Activated naive CD8-positive, alpha-beta T cell treated with anti-CD3 and anti-CD28 coated beads, Interleukin-2, amount 10 ng/mL, durations not matched to agents 7 days and 5 days (primary cell): ENCODE data around the gene PCSK7. TPM values are rescaled to one million over a fixed set of nuclear protein-coding genes. Genes with fewer than 3 reads are reported as not detected.
"Not testable (repeated sequence)": the region's sequence is repeated elsewhere in the genome, so short reads cannot be mapped to it uniquely, and the experiment has no call there.

Experiments used
- ATAC-seq: fragments of 150-1000 bp; cut with Tn5 transposase; one replicate; pipeline ENCODE4 v1.10.0; 2021; ENCODE audit warnings: low read depth, moderate library complexity
- POLR2A ChIA-PET: fragments of 350-600 bp; sonication (Branson Sonifier 250); formaldehyde crosslinking; loops from one replicate; lab custom pipeline; 2021; ENCODE audit warnings: antibody characterized with exemption; lab: Charles Lee
- DNase-seq: peaks from one replicate; pipeline ENCODE4 v3.0.0; 2021
- H3K27ac Mint-ChIP-seq: one replicate; pipeline ENCODE4 v1.8.0; 2022; ENCODE audit warnings: mild to moderate bottlenecking, mixed read lengths
- H3K27me3 Mint-ChIP-seq: one replicate; pipeline ENCODE4 v1.8.0; 2022; ENCODE audit warnings: mild to moderate bottlenecking, moderate library complexity, mixed read lengths
- H3K36me3 Mint-ChIP-seq: one replicate; pipeline ENCODE4 v1.8.0; 2021; ENCODE audit warnings: mild to moderate bottlenecking, mixed read lengths
- H3K4me1 Mint-ChIP-seq: one replicate; pipeline ENCODE4 v1.8.0; 2021; ENCODE audit warnings: mixed read lengths
- H3K4me3 Mint-ChIP-seq: one replicate; pipeline ENCODE4 v1.8.0; 2022; ENCODE audit warnings: mild to moderate bottlenecking, moderate library complexity, mixed read lengths
- H3K9me3 Mint-ChIP-seq: one replicate; pipeline ENCODE4 v1.8.0; 2021; ENCODE audit warnings: mixed read lengths
- total RNA-seq, 2 experiments: library from RNA; stranded (reverse); gene quantifications; one replicate each; pipeline ENCODE4 v1.2.3, GENCODE V29; 2021

Gene PCSK7
- total RNA-seq, 2 experiments from 2014 or later, result 191 to 195 TPM

DNA sequence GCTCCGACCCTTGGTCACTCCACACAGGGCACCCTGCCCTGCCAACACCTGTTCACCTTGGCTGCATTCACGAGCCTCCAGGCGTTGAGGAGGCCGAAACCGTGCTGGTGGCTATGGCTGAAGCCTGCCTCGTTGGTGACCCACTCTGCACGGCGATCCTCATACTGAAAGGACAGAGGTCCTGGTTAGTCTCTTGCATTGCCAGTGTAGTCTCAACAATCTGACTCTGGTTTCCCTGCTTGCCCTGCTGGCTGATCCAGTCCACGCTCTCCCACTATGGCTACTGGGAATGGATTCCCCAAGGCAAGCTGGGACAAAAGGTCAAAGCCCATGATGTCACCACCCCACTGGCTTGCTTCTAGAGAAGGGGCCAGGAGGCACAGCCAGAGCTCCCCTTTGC is 12.9 kb downstream of the PCSK7 start:
- DNase-seq, result no peak

DNA sequence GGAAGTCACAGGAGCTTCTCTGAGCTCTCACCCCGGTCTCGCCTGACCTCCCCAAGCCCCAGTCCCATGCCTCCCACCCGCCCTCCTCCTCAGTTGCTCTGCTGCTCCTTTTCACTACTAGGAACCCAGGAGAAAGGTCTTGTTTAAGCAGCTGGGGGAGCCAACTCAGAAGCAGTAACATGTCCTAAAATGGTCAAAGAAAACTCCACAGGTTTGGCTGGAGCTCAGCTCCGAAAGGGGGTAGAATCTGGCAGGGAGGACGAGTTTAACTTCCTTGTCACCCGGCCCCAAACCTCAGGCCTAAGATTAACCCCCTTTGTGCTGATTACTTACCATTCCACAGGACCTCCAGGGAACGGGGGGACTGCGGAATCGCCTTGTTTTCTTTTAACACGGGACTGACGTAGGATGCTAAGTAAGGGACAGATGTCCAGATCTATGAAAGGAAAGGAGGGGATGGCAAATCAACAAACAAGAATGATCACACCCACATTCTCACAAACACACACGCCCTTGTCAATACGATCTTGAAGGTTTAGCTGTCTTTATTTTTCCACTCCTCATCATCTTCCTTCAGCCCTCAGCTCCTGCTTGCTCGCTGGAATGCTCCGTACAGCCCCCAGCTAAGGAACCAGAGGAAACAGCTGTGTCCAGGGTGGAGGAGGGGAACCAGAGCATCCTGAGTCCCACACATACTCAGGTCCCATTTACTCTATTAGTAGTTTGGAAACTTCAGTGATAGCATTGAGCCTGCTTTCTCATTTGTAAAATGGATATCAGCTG is 13.5 kb downstream of the PCSK7 start:
- ATAC-seq, result no peak
- no peak for DNase-seq
- H3K4me3 Mint-ChIP-seq, result no peak overlapping the region
- H3K27me3 Mint-ChIP-seq, result no peaks in the 10 kb centered on the region
- H3K9me3 Mint-ChIP-seq, result no peaks in the 10 kb centered on the region
- H3K27ac Mint-ChIP-seq, result no peak overlapping the region
- POLR2A ChIA-PET, result no interaction called here
- peaks cover 3% of the 10 kb centered on the region for H3K4me1 Mint-ChIP-seq
- H3K36me3 Mint-ChIP-seq, result peaks cover 25% of the 10 kb centered on the region

More for the DNA sequence above, 12.9 kb downstream of the PCSK7 start:
- ATAC-seq, result no peak
- no peaks in the 10 kb centered on the region for H3K9me3 Mint-ChIP-seq
- POLR2A ChIA-PET, result no interaction called here
- peaks cover 3% of the 10 kb centered on the region for H3K4me1 Mint-ChIP-seq
- peaks cover 24% of the 10 kb centered on the region for H3K36me3 Mint-ChIP-seq
- no peak overlapping the region for H3K4me3 Mint-ChIP-seq
- no peaks in the 10 kb centered on the region for H3K27me3 Mint-ChIP-seq
- no peak overlapping the region for H3K27ac Mint-ChIP-seq

DNA sequence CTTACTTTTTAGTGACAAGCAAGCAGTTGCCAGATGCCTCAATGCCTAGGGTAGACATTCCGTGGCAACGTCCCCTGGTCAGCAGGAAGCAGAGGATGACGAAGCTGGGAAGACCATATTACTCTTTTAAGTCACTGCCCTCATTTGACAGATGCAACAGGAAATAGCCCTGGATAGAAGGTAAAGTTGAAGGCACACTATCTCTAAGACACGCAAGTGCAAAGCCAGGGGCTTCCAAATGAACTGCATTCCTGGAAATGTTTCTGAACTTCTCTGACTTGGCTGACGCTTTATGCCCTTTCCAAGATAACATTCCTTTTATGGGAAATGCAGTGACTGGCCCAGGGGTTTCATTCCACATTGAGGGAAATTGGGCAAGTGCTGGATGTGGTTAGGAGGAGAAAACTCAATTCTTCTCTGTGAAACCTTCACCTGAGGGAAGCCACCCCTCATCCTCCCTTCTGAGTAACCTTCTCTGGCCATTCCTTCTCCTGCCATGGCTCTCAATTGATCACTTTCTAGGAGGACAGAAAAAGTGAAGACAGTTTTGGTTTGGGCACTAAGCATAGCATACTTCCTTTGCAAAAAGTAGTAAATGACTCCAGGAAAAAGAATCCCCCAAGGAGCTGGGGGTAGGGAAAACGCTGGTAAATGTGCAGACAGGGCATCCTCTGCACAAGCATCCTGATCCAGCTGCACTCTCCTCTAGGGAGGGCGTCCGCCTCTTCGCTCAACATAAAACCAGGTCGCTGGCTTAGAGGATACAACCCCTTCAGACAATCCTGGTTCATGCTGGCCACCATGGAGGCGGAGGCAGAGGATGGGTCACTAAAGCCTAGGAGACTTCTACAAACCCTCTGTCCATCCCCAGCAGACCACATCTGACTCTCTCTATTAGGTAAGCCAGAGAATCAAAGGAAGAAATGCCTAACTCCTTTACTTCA is 14.5 kb downstream of the PCSK7 start:
- DNase-seq (no peak), ATAC-seq (no peak)
- H3K9me3 Mint-ChIP-seq, result no peaks in the 10 kb centered on the region
- no peaks in the 10 kb centered on the region for H3K27me3 Mint-ChIP-seq
- no peak overlapping the region for H3K27ac Mint-ChIP-seq
- H3K36me3 Mint-ChIP-seq, result peaks cover 30% of the 10 kb centered on the region
- peaks cover 3% of the 10 kb centered on the region for H3K4me1 Mint-ChIP-seq
- POLR2A ChIA-PET, result no interaction called here
- no peak overlapping the region for H3K4me3 Mint-ChIP-seq

DNA sequence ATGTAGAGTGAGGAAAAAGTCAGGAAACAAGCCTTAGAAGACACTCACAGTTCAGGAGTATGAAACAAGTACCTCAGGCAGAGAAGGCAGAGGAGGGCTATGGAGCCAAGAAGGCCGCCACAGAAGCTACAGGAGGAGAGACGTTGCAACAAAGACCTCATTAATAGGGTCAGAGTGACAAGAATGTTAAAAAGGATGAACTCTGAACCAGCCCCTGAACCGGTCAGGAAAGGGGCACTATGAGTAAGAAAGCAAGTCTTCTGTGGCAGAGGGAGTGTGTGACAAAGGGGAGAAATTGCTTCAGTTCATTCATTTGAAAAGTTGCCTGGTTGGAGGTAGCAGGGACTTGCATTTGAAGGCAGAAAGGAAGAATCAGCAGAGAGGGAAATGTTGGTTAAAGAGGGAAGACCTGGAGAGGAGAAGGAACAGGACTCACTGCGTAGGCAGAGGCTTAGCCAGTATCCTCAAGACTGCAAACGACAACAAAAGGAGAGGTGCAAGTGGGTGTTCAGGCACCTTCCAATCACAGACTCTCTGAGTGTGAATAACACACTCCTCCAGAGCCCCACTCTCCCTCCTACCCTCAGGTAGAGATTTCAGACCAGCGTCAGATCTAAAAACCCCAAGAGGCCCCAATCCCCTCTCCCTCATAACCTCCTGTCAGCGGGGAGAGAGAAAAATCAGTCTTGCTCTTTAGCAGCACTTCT is 17.3 kb downstream of the PCSK7 start:
- no peak overlapping the region for H3K27ac Mint-ChIP-seq
- no peaks in the 10 kb centered on the region for H3K27me3 Mint-ChIP-seq
- no peak for ATAC-seq
- POLR2A ChIA-PET, result no interaction called here
- H3K9me3 Mint-ChIP-seq, result no peaks in the 10 kb centered on the region
- no peak for DNase-seq
- peaks cover 29% of the 10 kb centered on the region for H3K36me3 Mint-ChIP-seq
- H3K4me1 Mint-ChIP-seq, result peaks cover 3% of the 10 kb centered on the region
- H3K4me3 Mint-ChIP-seq, result no peak overlapping the region

DNA sequence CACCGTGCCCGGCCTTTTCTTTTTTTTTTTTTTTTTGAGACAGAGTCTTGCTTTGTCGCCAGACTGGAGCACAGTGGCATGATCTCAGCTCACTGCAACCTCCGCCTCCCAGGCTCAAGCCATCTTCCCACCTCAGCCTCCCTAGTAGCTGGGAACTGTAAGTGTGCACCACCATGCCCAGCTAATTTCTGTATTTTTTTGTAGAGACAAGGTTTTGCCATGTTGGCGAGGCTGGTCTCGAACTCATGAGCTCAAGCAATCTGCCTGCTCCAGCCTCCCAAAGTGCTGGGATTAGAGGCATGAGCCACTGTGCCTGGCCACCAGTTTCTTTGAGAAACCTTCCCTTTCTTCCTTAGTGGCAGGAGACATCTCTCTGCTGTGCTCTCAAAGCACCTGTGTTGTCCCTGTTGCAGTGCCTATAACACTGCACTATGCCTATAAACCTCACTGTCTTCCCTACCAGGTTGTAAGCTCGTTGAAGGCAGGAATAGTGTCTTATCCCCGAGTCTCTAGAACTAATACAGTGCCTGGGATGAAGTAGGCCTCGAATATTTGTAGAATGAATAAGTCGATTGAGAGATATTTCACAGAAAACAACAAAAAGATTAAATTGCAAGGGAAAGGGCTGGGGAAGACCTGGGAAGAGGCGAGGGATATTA is 19.0 kb downstream of the PCSK7 start:
- H3K36me3 Mint-ChIP-seq, result peaks cover 24% of the 10 kb centered on the region
- H3K27me3 Mint-ChIP-seq, result no peaks in the 10 kb centered on the region
- H3K4me3 Mint-ChIP-seq, result no peak overlapping the region
- H3K9me3 Mint-ChIP-seq, result no peaks in the 10 kb centered on the region
- H3K27ac Mint-ChIP-seq, result no peak overlapping the region
- peaks cover 4% of the 10 kb centered on the region for H3K4me1 Mint-ChIP-seq
- POLR2A ChIA-PET, result no interaction called here
- ATAC-seq, result no peak
- DNase-seq, result no peak

DNA sequence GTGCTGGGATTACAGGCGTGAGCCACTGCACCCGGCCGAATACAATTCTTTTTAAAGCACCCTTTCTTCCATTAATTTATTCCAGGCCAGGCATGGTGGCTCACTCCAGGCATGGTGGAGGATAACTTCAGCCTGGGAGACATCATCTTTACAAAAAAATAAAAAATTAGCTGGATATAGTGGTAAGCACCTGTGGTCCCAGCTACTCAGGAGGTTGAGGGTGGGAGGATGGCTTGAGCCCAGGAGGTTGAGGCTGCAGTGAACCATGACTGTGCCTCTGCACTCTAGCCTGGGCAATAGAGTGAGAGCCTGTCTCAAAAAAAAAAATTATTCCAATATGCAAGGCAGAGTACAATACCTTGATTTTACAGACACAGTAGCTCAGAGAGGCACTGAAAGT is 21.3 kb downstream of the PCSK7 start:
- H3K27me3 Mint-ChIP-seq, result no peaks in the 10 kb centered on the region
- H3K9me3 Mint-ChIP-seq, result no peaks in the 10 kb centered on the region
- no peak overlapping the region for H3K27ac Mint-ChIP-seq
- H3K36me3 Mint-ChIP-seq, result peaks cover 18% of the 10 kb centered on the region
- no peak overlapping the region for H3K4me3 Mint-ChIP-seq
- POLR2A ChIA-PET, result interaction anchor here (0.6 to 1.5 kb wide), 2 partner anchors 8 to 466 kb away, joined by 3 to 5 read pairs; no protein-coding TSS in a partner anchor
- peaks cover 4% of the 10 kb centered on the region for H3K4me1 Mint-ChIP-seq
- DNase-seq, result no peak
- ATAC-seq, result no peak

DNA sequence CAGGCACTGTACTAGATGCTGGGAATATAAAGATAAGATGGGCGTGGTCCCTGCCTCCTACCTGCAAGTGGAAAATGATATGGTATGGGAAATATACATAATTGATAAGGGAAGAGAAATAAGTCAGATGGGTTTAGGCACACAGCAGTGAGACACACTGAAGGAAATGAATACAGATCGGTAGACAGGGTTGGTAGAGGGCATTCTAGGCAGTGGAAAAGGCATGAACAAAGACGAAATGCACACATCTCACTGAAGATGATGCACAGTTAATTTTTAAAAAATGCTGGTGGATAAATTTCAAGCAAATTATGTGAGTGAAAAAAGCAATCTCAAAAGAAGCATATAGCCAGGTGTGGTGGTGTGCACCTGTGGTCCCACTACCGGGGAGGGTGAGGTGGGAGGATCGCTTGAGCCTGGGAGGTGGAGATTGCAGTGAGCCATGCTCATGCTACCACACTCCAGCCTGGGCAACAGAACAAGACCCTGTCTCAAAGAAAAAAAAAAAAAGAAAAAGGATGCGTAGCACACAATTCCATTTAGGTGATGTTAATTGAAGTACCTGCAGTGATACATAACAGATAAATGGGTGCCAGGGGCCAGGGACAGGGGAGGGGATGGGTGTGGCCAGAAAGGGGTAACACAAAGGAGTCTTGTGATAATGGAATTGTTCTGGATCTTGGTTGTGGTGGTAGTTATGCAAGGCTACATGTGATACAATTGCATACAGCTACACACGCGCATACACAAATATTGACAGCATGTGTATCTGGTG is 22.3 kb downstream of the PCSK7 start:
- H3K4me3 Mint-ChIP-seq, ATAC-seq, H3K4me1 Mint-ChIP-seq, H3K27ac Mint-ChIP-seq, DNase-seq, H3K27me3 Mint-ChIP-seq, H3K9me3 Mint-ChIP-seq: not testable (repeated sequence)
- POLR2A ChIA-PET, result interaction anchor here (0.8 kb wide), 1 partner anchor 75 kb away, joined by 4 read pairs; no protein-coding TSS in a partner anchor
- H3K36me3 Mint-ChIP-seq, result peaks cover 22% of the 10 kb centered on the region

DNA sequence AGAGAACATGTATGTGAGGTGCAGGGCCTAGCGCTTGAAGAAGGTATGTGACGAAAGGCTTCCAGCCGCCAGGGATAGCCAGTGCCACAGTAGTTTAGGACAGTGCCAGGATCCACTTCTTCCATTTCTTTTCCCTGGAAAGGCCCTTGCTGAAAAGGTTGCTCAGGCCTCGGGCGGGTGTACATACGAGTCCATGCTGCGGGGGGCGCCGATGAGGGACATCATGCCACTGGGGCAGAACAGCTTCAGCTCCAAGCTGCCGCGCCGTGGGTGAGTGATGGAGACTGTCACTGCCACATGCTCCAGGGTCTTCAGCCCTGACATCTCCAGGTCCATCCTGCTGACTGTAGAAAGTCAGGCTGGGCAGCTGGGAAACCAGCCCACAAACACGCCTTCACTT is 23.2 kb downstream of the PCSK7 start:
- H3K27ac Mint-ChIP-seq, H3K27me3 Mint-ChIP-seq, H3K4me1 Mint-ChIP-seq, H3K4me3 Mint-ChIP-seq, ATAC-seq, DNase-seq, POLR2A ChIA-PET, H3K9me3 Mint-ChIP-seq: not testable (repeated sequence)
- H3K36me3 Mint-ChIP-seq, result peaks cover 18% of the 10 kb centered on the region

DNA sequence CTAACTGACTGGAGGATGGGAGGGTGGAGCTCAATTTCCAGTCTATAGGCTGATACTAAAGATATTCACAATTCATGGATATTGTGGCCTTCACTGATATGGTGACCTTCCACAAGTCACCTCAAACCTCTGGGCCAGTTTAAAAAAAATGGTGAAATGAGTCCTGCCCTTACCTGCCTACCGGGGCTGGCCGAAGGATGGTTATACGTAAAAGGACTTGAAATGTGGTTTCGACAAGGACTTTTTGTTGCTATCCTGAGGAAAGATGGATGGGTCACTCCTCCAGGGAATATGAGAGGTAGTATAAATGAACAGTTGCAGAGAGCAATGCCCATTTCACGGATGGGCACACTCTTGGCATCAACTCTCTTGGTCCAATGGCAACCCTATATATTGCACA is 24.4 kb downstream of the PCSK7 start:
- H3K9me3 Mint-ChIP-seq, DNase-seq, H3K27me3 Mint-ChIP-seq, H3K4me3 Mint-ChIP-seq, H3K4me1 Mint-ChIP-seq, ATAC-seq, H3K27ac Mint-ChIP-seq, POLR2A ChIA-PET: not testable (repeated sequence)
- peaks cover 15% of the 10 kb centered on the region for H3K36me3 Mint-ChIP-seq

DNA sequence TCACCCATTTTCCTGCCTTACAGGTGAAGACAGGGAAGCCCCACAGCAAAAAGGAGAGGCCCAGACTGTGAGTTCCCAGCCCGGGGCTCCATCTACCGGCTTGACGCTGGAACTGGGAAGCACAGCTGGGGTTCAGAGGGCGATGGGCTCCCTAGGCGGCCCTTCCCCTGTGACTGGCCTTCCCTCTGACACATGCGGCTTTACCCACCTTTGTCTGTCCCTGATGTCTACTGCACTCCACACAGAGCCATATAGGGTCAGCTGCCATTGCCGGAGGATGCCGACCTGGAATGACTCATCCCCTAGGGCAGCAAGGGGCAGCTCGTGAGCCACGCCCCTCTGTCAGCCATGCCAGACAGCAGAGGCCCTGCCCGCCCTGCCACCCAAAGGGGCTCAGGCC is 25.0 kb downstream of the PCSK7 start:
- H3K4me1 Mint-ChIP-seq, DNase-seq, ATAC-seq, H3K27ac Mint-ChIP-seq, POLR2A ChIA-PET, H3K27me3 Mint-ChIP-seq, H3K4me3 Mint-ChIP-seq, H3K9me3 Mint-ChIP-seq: not testable (repeated sequence)
- peaks cover 15% of the 10 kb centered on the region for H3K36me3 Mint-ChIP-seq

DNA sequence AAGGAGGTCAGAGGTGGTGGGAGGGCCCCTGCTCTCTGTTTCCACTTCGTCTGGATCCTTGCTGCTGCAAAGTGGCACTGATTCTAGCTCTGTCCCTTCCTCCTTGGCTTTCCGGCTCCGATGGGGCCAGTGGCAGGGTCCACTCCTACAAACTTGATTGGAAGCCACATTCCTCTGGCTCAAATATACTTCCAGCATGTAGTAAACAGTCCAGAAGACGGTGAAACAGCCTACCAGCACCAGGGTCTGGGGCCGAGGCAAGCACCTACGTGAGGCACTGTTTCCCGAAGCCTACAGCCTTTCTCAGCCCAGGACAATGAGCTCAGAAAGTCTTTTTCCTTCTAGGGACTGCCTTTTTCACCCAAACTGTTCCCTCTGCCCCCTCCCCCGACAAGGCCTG is 25.8 kb downstream of the PCSK7 start:
- H3K27me3 Mint-ChIP-seq, H3K27ac Mint-ChIP-seq, POLR2A ChIA-PET, H3K4me1 Mint-ChIP-seq, ATAC-seq, H3K9me3 Mint-ChIP-seq, H3K4me3 Mint-ChIP-seq, DNase-seq: not testable (repeated sequence)
- H3K36me3 Mint-ChIP-seq, result peaks cover 15% of the 10 kb centered on the region

DNA sequence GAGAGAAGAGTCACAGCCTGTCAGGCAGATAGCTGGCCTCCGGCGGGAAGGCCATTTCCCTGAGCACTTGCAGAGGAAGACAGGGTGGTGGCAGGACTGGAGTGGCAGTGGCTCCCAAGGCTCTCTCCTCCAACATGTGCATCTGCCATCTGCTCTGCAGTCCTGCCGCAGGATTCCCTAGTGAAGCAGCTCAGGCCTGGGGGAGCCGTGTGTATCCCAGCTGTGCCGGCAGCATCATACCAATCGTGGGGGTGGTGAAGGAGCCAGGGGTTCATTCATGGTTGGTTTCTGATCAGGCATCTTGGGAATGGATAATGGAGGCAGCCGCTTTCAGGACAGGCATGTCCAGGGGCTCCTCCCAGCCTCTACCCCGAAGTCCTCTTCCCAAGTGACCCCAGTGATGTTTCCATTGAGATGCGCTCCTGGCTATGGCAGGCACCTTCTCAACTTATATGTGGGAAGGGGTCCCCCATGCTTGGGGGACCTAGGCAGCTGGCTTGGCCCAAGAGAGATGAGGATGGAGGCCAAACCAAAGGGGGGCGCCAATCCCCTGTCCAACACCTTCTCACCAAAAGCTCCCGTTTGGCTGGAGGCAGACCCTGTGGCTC is 26.6 kb downstream of the PCSK7 start:
- no peak overlapping the region for H3K27ac Mint-ChIP-seq

More for the DNA sequence above, 26.6 kb downstream of the PCSK7 start:
- POLR2A ChIA-PET, result no interaction called here
- Mint-ChIP-seq H3K27me3 (no peaks in the 10 kb centered on the region), H3K36me3 (peaks cover 12% of the 10 kb centered on the region), H3K4me3 (no peak overlapping the region), H3K9me3 (no peaks in the 10 kb centered on the region), H3K4me1 (peaks cover 2% of the 10 kb centered on the region)
- ATAC-seq (no peak), DNase-seq (no peak)
